Neural progenitor cell (in vitro differentiated cells): ENCODE measurements around the gene BFAR. TPM values are rescaled to one million over a fixed set of nuclear protein-coding genes. Genes with fewer than 3 reads are reported as not detected.
A peak's percentile ranks its signal among the peaks of the same experiment; 100 is the strongest.

Source experiments
- DNase-seq: peaks from one replicate; pipeline ENCODE4 v3.0.0-alpha.2; 2016; ENCODE audit warnings: low spot score
- H2AFZ ChIP-seq: fragments of 200-600 bp; sonication (generic); replicated peaks from 2 replicates; pipeline ENCODE4 v1.6.1; 2016; ENCODE audit warnings: antibody characterized with exemption
- H3F3A ChIP-seq: fragments of 200-600 bp; sonication (generic); 2 replicates; pipeline ENCODE4 v1.6.1; 2016; ENCODE audit warnings: antibody characterized with exemption, low read depth
- H3K27ac ChIP-seq: fragments of 200-600 bp; sonication (generic); 2 replicates; pipeline ENCODE4 v1.5.1; 2016; ENCODE audit warnings: mild to moderate bottlenecking
- H3K27me3 ChIP-seq: fragments of 200-600 bp; sonication (generic); 2 replicates; pipeline ENCODE4 v1.6.1; 2016; ENCODE audit warnings: mild to moderate bottlenecking, moderate library complexity
- H3K36me3 ChIP-seq: fragments of 200-600 bp; sonication (generic); 2 replicates; pipeline ENCODE4 v1.5.1; 2016
- H3K4me1 ChIP-seq: fragments of 200-600 bp; sonication (generic); 2 replicates; pipeline ENCODE4 v1.6.1; 2016; ENCODE audit warnings: mixed run types
- H3K4me2 ChIP-seq: fragments of 200-600 bp; sonication (generic); 2 replicates; pipeline ENCODE4 v1.6.1; 2016
- H3K4me3 ChIP-seq: fragments of 200-600 bp; sonication (generic); 2 replicates; pipeline ENCODE4 v1.5.1; 2016
- H3K79me2 ChIP-seq: fragments of 200-600 bp; sonication (generic); 2 replicates; pipeline ENCODE4 v1.6.1; 2016; ENCODE audit warnings: low read depth
- H3K9ac ChIP-seq: fragments of 200-600 bp; sonication (generic); 2 replicates; pipeline ENCODE4 v1.6.1; 2016
- H3K9me3 ChIP-seq: fragments of 200-600 bp; sonication (generic); 2 replicates; pipeline ENCODE4 v1.5.1; 2016; ENCODE audit warnings: low read depth
- H4K20me1 ChIP-seq: fragments of 200-600 bp; sonication (generic); 2 replicates; pipeline ENCODE4 v1.6.1; 2016; ENCODE audit warnings: low read depth
- H3K27ac Mint-ChIP-seq: 3 replicates; pipeline ENCODE4 v1.8.0; 2021; ENCODE audit warnings: mixed read lengths
- H3K27me3 Mint-ChIP-seq: 2 replicates; pipeline ENCODE4 v1.8.0; 2022; ENCODE audit warnings: low read depth, mild to moderate bottlenecking, inconsistent platforms, moderate library complexity, mixed read lengths; ENCODE audit not compliant: insufficient read depth
- H3K36me3 Mint-ChIP-seq: 3 replicates; pipeline ENCODE4 v1.8.0; 2021; ENCODE audit warnings: mixed read lengths
- H3K4me1 Mint-ChIP-seq: 3 replicates; pipeline ENCODE4 v1.8.0; 2021; ENCODE audit warnings: mixed read lengths
- H3K4me3 Mint-ChIP-seq: 3 replicates; pipeline ENCODE4 v1.8.0; 2021; ENCODE audit warnings: mild to moderate bottlenecking, moderate library complexity, mixed read lengths
- H3K9me3 Mint-ChIP-seq: 3 replicates; pipeline ENCODE4 v1.8.0; 2020; ENCODE audit warnings: mixed read lengths
- EZH2 ChIP-seq: fragments of 200-600 bp; sonication (generic); IDR thresholded peaks from 2 replicates; pipeline ENCODE4 v1.6.1; 2017; ENCODE audit warnings: antibody characterized with exemption, mild to moderate bottlenecking, moderate library complexity
- EZH2phosphoT487 ChIP-seq: fragments of 200-600 bp; sonication (generic); IDR thresholded peaks from 2 replicates; pipeline ENCODE4 v1.6.1; 2017; ENCODE audit warnings: antibody characterized with exemption
- total RNA-seq: library from RNA; depleted of rRNA; stranded (reverse); fragments of >200 nt; gene quantifications from 2 replicates; pipeline ENCODE4 v1.2.3, GENCODE V29; 2015; ENCODE audit warnings: low replicate concordance
- TF ChIP-seq, protein P1 (sequence below): fragments of 200-600 bp; sonication (generic); IDR thresholded peaks from 2 replicates; pipeline ENCODE4 v1.5.1; 2017; ENCODE audit warnings: antibody characterized with exemption, mild to moderate bottlenecking

The BFAR gene, protein sequence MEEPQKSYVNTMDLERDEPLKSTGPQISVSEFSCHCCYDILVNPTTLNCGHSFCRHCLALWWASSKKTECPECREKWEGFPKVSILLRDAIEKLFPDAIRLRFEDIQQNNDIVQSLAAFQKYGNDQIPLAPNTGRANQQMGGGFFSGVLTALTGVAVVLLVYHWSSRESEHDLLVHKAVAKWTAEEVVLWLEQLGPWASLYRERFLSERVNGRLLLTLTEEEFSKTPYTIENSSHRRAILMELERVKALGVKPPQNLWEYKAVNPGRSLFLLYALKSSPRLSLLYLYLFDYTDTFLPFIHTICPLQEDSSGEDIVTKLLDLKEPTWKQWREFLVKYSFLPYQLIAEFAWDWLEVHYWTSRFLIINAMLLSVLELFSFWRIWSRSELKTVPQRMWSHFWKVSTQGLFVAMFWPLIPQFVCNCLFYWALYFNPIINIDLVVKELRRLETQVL
- 72.0 and 91.8 TPM in 2 replicates for total RNA-seq

DNA sequence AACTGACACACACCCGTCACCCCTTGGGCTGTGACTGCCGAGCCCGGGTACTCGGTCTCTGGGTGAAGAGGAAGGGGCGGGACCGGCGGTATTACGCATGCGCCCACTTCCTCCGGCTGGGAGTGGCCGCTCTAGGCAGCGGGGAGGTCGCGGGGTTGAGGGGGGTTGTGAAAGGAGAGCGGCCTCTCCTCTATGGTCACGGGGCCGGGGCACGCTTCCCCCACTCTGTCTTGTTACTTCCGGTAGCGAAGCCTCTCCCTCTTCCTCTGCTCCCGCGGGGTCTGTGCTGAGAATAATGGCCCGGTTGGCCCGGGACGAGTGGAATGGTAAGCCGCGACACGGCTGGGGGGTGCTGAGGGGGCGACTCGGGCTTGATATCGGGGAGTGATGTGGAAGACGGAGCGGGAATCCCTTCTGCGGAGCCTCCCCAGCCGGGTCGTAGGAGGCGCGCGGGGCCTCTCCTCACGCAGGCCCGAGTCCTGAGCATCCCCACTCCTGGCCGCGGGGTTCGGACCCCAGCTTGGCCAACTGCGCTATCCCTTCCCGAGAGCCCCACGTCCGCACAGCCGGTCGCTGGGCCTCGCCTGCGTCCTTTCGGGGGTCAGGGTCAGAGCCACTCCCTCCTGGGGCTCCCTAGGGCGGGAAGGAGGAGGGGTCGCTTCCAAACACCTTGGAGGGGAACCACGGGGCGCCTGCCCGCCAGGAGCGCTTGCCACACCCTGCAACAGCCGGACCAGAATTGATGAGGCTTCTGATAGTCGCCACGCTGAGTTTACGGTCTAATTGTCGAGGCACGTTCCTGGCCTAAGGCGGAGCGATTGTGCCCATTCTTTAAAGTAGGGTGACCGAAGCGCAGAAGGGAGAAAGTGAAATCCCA is at the start of gene BFAR:
Gene BFAR (plus strand): TSS at position 259 of the 877 bp plus-strand sequence. CDS start 11,396 bp downstream, outside the sequence.
- H3K9me3 Mint-ChIP-seq: no peaks in the 10 kb centered on the region
- peaks cover 70% of the 10 kb centered on the region for H3K79me2 ChIP-seq
- H3K27ac Mint-ChIP-seq: peak within 1 kb of the TSS; percentile 95

DNA sequence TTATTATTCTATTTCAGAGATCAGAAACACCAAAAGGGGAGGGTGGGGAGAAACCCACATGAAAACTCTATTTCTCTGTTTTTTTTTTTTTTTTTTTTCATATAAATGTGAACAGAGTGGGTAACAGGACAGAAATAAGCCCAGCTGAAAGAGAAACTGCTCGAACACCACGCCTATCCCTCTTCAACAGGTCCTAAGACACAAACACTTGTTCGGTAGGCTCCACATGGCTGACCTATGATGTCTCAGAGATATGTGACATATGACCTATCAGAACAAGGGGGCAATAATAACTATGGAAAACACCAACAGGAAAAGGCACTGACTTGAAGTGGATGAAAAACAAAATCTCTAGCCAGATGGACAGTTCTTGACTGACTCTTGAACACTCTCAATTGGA is 47.5 kb upstream of the BFAR start:
- Histone ChIP-seq H3K9me3 (no peaks in the 10 kb centered on the region), H3F3A (no peaks in the 10 kb centered on the region), H3K27ac (no peak overlapping the region), H3K79me2 (no peaks in the 10 kb centered on the region), H3K27me3 (no peaks in the 10 kb centered on the region), H3K4me1 (no peaks in the 10 kb centered on the region), H2AFZ (no peak overlapping the region), H3K9ac (no peak overlapping the region), H3K4me2 (no peak overlapping the region), H3K36me3 (peaks cover 10% of the 10 kb centered on the region), H3K4me3 (no peak overlapping the region), H4K20me1 (peaks cover 8% of the 10 kb centered on the region)
- H3K27ac Mint-ChIP-seq: no peak overlapping the region
- no peak overlapping the region for H3K4me3 Mint-ChIP-seq
- no peaks in the 10 kb centered on the region for H3K4me1 Mint-ChIP-seq
- no peak for DNase-seq
- H3K36me3 Mint-ChIP-seq: peaks cover 17% of the 10 kb centered on the region
- no peaks in the 10 kb centered on the region for H3K27me3 Mint-ChIP-seq
- no peaks in the 10 kb centered on the region for H3K9me3 Mint-ChIP-seq
- TF ChIP-seq EZH2: no peak
- TF ChIP-seq, protein P1, sequence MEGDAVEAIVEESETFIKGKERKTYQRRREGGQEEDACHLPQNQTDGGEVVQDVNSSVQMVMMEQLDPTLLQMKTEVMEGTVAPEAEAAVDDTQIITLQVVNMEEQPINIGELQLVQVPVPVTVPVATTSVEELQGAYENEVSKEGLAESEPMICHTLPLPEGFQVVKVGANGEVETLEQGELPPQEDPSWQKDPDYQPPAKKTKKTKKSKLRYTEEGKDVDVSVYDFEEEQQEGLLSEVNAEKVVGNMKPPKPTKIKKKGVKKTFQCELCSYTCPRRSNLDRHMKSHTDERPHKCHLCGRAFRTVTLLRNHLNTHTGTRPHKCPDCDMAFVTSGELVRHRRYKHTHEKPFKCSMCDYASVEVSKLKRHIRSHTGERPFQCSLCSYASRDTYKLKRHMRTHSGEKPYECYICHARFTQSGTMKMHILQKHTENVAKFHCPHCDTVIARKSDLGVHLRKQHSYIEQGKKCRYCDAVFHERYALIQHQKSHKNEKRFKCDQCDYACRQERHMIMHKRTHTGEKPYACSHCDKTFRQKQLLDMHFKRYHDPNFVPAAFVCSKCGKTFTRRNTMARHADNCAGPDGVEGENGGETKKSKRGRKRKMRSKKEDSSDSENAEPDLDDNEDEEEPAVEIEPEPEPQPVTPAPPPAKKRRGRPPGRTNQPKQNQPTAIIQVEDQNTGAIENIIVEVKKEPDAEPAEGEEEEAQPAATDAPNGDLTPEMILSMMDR: no peak
- TF ChIP-seq EZH2phosphoT487: no peak

More for the DNA sequence above, at the start of gene BFAR:
- Histone ChIP-seq H3K27ac (peak within 1 kb of the TSS; percentile 40), H3K4me2 (peak within 1 kb of the TSS; percentile 95), H3K9ac (peak within 1 kb of the TSS; percentile 70), H2AFZ (peak within 1 kb of the TSS; percentile 5), H3K9me3 (no peaks in the 10 kb centered on the region), H3K27me3 (no peaks in the 10 kb centered on the region), H4K20me1 (peaks cover 48% of the 10 kb centered on the region), H3K4me1 (peaks cover 30% of the 10 kb centered on the region), H3K4me3 (peak within 1 kb of the TSS; percentile 88), H3K36me3 (no peaks in the 10 kb centered on the region), H3F3A (peaks cover 46% of the 10 kb centered on the region)
- TF ChIP-seq, protein P1: no peak
- TF ChIP-seq EZH2 (no peak), EZH2phosphoT487 (no peak)
- H3K36me3 Mint-ChIP-seq: no peaks in the 10 kb centered on the region
- peaks cover 37% of the 10 kb centered on the region for H3K4me1 Mint-ChIP-seq
- H3K27me3 Mint-ChIP-seq: no peaks in the 10 kb centered on the region
- DNase-seq: peak; percentile 98
- H3K4me3 Mint-ChIP-seq: peak within 1 kb of the TSS; percentile 100

DNA sequence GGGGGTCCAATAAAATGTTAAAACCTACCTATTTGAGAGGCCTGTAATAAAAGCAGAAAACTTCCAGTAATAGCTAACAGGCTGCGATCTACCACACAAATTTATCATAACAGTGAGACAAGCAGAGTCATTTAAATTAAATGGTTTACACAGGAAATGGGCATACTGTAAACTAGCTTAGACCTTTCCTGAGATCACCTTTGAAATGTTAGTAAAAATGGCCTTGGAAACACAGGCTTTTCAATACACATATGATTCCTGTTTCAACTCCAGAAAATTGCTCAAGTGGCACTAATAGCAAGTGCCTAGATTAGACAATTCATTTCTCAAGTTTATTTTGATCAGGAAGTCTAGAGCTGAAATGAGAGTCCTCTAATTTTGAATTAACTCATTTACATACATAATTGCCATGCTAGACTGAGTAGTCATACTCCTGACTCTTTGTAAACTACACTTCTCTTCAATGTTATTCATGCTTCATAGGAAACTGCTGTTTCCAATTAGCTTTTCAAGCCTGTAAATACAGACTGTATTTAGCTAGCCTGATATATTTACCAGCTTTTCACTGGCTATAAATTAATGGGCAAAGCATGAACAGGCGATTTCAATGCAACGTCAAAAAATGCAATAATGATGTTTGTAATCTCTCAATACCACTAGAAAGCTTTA is 46.0 kb upstream of the BFAR start:
- Histone ChIP-seq H3K27me3 (no peaks in the 10 kb centered on the region), H3K4me2 (no peak overlapping the region), H2AFZ (no peak overlapping the region), H3K9me3 (no peaks in the 10 kb centered on the region), H3K79me2 (no peaks in the 10 kb centered on the region), H3F3A (no peaks in the 10 kb centered on the region), H4K20me1 (peaks cover 8% of the 10 kb centered on the region), H3K4me3 (no peak overlapping the region), H3K9ac (no peak overlapping the region), H3K27ac (no peak overlapping the region), H3K36me3 (peaks cover 10% of the 10 kb centered on the region), H3K4me1 (no peaks in the 10 kb centered on the region)
- no peak for TF ChIP-seq EZH2
- TF ChIP-seq, protein P1: no peak
- TF ChIP-seq EZH2phosphoT487: no peak
- no peaks in the 10 kb centered on the region for H3K27me3 Mint-ChIP-seq
- DNase-seq: no peak
- peaks cover 19% of the 10 kb centered on the region for H3K36me3 Mint-ChIP-seq
- H3K4me1 Mint-ChIP-seq: no peaks in the 10 kb centered on the region
- no peak overlapping the region for H3K27ac Mint-ChIP-seq
- H3K9me3 Mint-ChIP-seq: no peaks in the 10 kb centered on the region
- H3K4me3 Mint-ChIP-seq: no peak overlapping the region
